ENCODE measurements around the gene LRRC3.

LRRC3 gene

GRCh38 chr21:44440241-44441040 lies 14.9 kb upstream of the LRRC3 start:
- no peak for DNase-seq

- no peak for DNase-seq
Measured at GRCh38 chr21:44441041-44441400, 14.3 kb upstream of the LRRC3 start.

- no peak for DNase-seq
Measured at GRCh38 chr21:44441581-44442265, 13.6 kb upstream of the LRRC3 start.

GRCh38 chr21:44442266-44443125 lies 12.8 kb upstream of the LRRC3 start:
- DNase-seq: no peak

GRCh38 chr21:44443291-44443890 lies 11.9 kb upstream of the LRRC3 start:
- no peak for DNase-seq

GRCh38 chr21:44443891-44444285 lies 11.4 kb upstream of the LRRC3 start:
- no peak for DNase-seq

- no peak for DNase-seq
Measured at GRCh38 chr21:44444286-44444931, 10.9 kb upstream of the LRRC3 start.

- no peak for DNase-seq
Measured at GRCh38 chr21:44445145-44445812, 10.0 kb upstream of the LRRC3 start.

- DNase-seq: no peak
Measured at GRCh38 chr21:44448651-44449131, 6.6 kb upstream of the LRRC3 start.

- DNase-seq: no peak
Measured at GRCh38 chr21:44449473-44450363, 5.6 kb upstream of the LRRC3 start.

- no peak for DNase-seq
Measured at GRCh38 chr21:44450402-44450801, 4.9 kb upstream of the LRRC3 start.

- DNase-seq: no peak
Measured at GRCh38 chr21:44450999-44451398, 4.3 kb upstream of the LRRC3 start.

- DNase-seq: no peak
Measured at GRCh38 chr21:44453120-44453519, 2.2 kb upstream of the LRRC3 start.

- no peak for DNase-seq
Measured at GRCh38 chr21:44454058-44454457, 1.3 kb upstream of the LRRC3 start.

GRCh38 chr21:44455524-44456213 lies 359 bp downstream of the LRRC3 start:
- DNase-seq: no peak

GRCh38 chr21:44456214-44456914 lies 1.1 kb downstream of the LRRC3 start:
- no peak for DNase-seq

GRCh38 chr21:44456915-44457736 lies 1.8 kb downstream of the LRRC3 start:
- no peak for DNase-seq

- no peak for DNase-seq
Measured at GRCh38 chr21:44458971-44459711, 3.8 kb downstream of the LRRC3 start.
